WTC11 (cell line): ENCODE results near the gene CCND1. TPM values are rescaled to one million over a fixed set of nuclear protein-coding genes. Genes with fewer than 3 reads are reported as not detected.
A peak's percentile ranks its signal among the peaks of the same experiment; 100 is the strongest.

Experiments used
- ATAC-seq: fragments of 200-7000 bp; cut with Tn5 transposase; 2 replicates; pipeline ENCODE4 v1.10.0; 2021; ENCODE audit warnings: mild to moderate bottlenecking, moderate library complexity
- CTCF ChIA-PET: fragments of 300-600 bp; sonication (Branson Sonifier 250); formaldehyde crosslinking; loops from one replicate; lab custom pipeline; 2021; ENCODE audit warnings: antibody characterized with exemption; lab: Charles Lee
- POLR2A ChIA-PET: fragments of 350-600 bp; sonication (Branson Sonifier 250); formaldehyde crosslinking; loops from one replicate; lab custom pipeline; 2021; ENCODE audit warnings: antibody characterized with exemption; lab: Charles Lee
- DNase-seq: peaks from one replicate; pipeline ENCODE4 v3.0.0; 2021; ENCODE audit warnings: low spot score
- H3K27ac Mint-ChIP-seq: 2 replicates; pipeline ENCODE4 v1.8.0; 2021; ENCODE audit warnings: mixed read lengths
- H3K27me3 Mint-ChIP-seq: 2 replicates; pipeline ENCODE4 v1.8.0; 2021; ENCODE audit warnings: low read depth, mild to moderate bottlenecking, moderate library complexity, mixed read lengths
- H3K36me3 Mint-ChIP-seq: 2 replicates; pipeline ENCODE4 v1.8.0; 2021; ENCODE audit warnings: mixed read lengths
- H3K4me1 Mint-ChIP-seq: 2 replicates; pipeline ENCODE4 v1.8.0; 2022; ENCODE audit warnings: mixed read lengths
- H3K4me3 Mint-ChIP-seq: 2 replicates; pipeline ENCODE4 v1.8.0; 2021; ENCODE audit warnings: mild to moderate bottlenecking, moderate library complexity, mixed read lengths
- H3K9me3 Mint-ChIP-seq: 2 replicates; pipeline ENCODE4 v1.8.0; 2021; ENCODE audit warnings: mixed read lengths
- AR ChIP-seq: fragments of 250-450 bp; sonication (Bioruptor Pico); IDR thresholded peaks from 2 replicates; pipeline ENCODE4 v1.9.0; 2021; ENCODE audit warnings: mild to moderate bottlenecking
- CREB1 ChIP-seq: sonication (generic); formaldehyde crosslinking; IDR thresholded peaks from 2 replicates; pipeline ENCODE4 v1.8.0; 2023; ENCODE audit warnings: mild to moderate bottlenecking, missing genetic modification reagents
- CTCF ChIP-seq: fragments of 200-600 bp; IDR thresholded peaks from 2 replicates; pipeline ENCODE4 v1.8.0; 2022; ENCODE audit warnings: antibody characterized with exemption
- GRHL2 ChIP-seq: fragments of 250-450 bp; sonication (Bioruptor Pico); IDR thresholded peaks from 2 replicates; pipeline ENCODE4 v1.8.0; 2022; ENCODE audit warnings: mild to moderate bottlenecking, moderate library complexity; ENCODE audit not compliant: insufficient replicate concordance, severe bottlenecking
- GTF2I ChIP-seq: fragments of 250-450 bp; sonication (Bioruptor Pico); conservative IDR thresholded peaks from 2 replicates; pipeline ENCODE4 v1.4.0; 2021; ENCODE audit warnings: mild to moderate bottlenecking
- MXD4 ChIP-seq: fragments of 250-450 bp; sonication (Bioruptor Pico); IDR thresholded peaks from 2 replicates; pipeline ENCODE4 v1.8.0; 2021; ENCODE audit warnings: mild to moderate bottlenecking, moderate library complexity, borderline replicate concordance
- NR3C1 ChIP-seq: sonication (generic); formaldehyde crosslinking; conservative IDR thresholded peaks from 2 replicates; pipeline ENCODE4 v1.8.1; 2023; ENCODE audit warnings: low read depth, mild to moderate bottlenecking, missing genetic modification reagents
- ZMAT4 ChIP-seq: fragments of 250-450 bp; sonication (Bioruptor Pico); IDR thresholded peaks from 2 replicates; pipeline ENCODE4 v1.9.0; 2021; ENCODE audit warnings: mild to moderate bottlenecking
- ZNF138 ChIP-seq: sonication (generic); formaldehyde crosslinking; conservative IDR thresholded peaks from 2 replicates; pipeline ENCODE4 v1.8.1; 2022; ENCODE audit warnings: mild to moderate bottlenecking, moderate library complexity, missing genetic modification reagents
- ZNF263 ChIP-seq: sonication (generic); formaldehyde crosslinking; IDR thresholded peaks from 2 replicates; pipeline ENCODE4 v1.8.1; 2022; ENCODE audit warnings: low read depth, mild to moderate bottlenecking, moderate library complexity, missing genetic modification reagents
- ZNF423 ChIP-seq: fragments of 250-450 bp; sonication (Bioruptor Pico); IDR thresholded peaks from 2 replicates; pipeline ENCODE4 v2.1.2; 2022; ENCODE audit warnings: mild to moderate bottlenecking, moderate library complexity
- ZNF532 ChIP-seq: fragments of 250-450 bp; sonication (Bioruptor Pico); IDR thresholded peaks from 2 replicates; pipeline ENCODE4 v1.9.0; 2021; ENCODE audit warnings: mild to moderate bottlenecking, borderline replicate concordance
- total RNA-seq: library from RNA; stranded (reverse); gene quantifications from 3 replicates; pipeline ENCODE4 v1.2.3, GENCODE V29; 2021

The CCND1 gene
- total RNA-seq, 1 experiment from 2014 or later, result 212 TPM

GRCh38 chr11:69682681-69683326 is 41.8 kb downstream of the CCND1 start:
- CTCF ChIA-PET, result no interaction called here
- H3K9me3 Mint-ChIP-seq, result no peaks in the 10 kb centered on the region
- peaks cover 10% of the 10 kb centered on the region for H3K27me3 Mint-ChIP-seq
- no peak overlapping the region for H3K4me3 Mint-ChIP-seq
- POLR2A ChIA-PET, result no interaction called here
- no peaks in the 10 kb centered on the region for H3K4me1 Mint-ChIP-seq
- no peak for DNase-seq
- no peak for ATAC-seq
- TF ChIP-seq GRHL2 (no peak), ZMAT4 (CRISPR knock-in tag) (no peak), NR3C1 (CRISPR knock-in tag) (no peak), GTF2I (no peak), ZNF138 (CRISPR knock-in tag) (no peak), AR (CRISPR knock-in tag) (no peak), ZNF423 (CRISPR knock-in tag) (no peak), ZNF263 (CRISPR knock-in tag) (no peak), ZNF532 (CRISPR knock-in tag) (no peak), CTCF (no peak), MXD4 (CRISPR knock-in tag) (no peak)
- TF ChIP-seq, all 79 proteins: peak for 0
- no peak overlapping the region for H3K27ac Mint-ChIP-seq
- no peaks in the 10 kb centered on the region for H3K36me3 Mint-ChIP-seq

GRCh38 chr11:69683764-69684333 is 42.9 kb downstream of the CCND1 start:
- H3K27ac Mint-ChIP-seq, result no peak overlapping the region
- ChIA-PET POLR2A (interaction anchor here (1.5 kb wide), 1 partner anchor 21 kb away, joined by 3 read pairs; no protein-coding TSS in a partner anchor), CTCF (interaction anchor here (0.6 to 2.5 kb wide), 40 partner anchors 9 to 583 kb away, joined by 3 to 34 read pairs (median 4); partner anchors contain the start of genes FGF19, LTO1 and MYEOV)
- peak; percentile 75 for DNase-seq
- no peaks in the 10 kb centered on the region for H3K36me3 Mint-ChIP-seq
- peaks cover 10% of the 10 kb centered on the region for H3K27me3 Mint-ChIP-seq
- no peak overlapping the region for H3K4me3 Mint-ChIP-seq
- peaks cover 5% of the 10 kb centered on the region for H3K4me1 Mint-ChIP-seq
- peak; percentile 59 for TF ChIP-seq CTCF
- TF ChIP-seq CREB1 (CRISPR knock-in tag), result no peak
- TF ChIP-seq, all 79 proteins: peak for 1
- peaks cover 7% of the 10 kb centered on the region for H3K9me3 Mint-ChIP-seq
- peak; percentile 69 for ATAC-seq
